Stomach (tissue), 9 donors: ENCODE results near the gene PHRF1. TPM values are rescaled to one million over a fixed set of nuclear protein-coding genes. Genes with fewer than 3 reads are reported as not detected.

Experiments
- DNase-seq, 2 donors: peaks; one replicate each; pipeline versions ENCODE4 v3.0.0 to v3.0.0-alpha.2; 2013 to 2019
- H3K27ac ChIP-seq, 5 donors: fragments of 200-600 bp in 4 of 5; sonication (generic) in 4 of 5; one replicate each; pipeline ENCODE4 v1.5.1; 2013 to 2019; ENCODE audit warnings: mild to moderate bottlenecking in 1 of 5, moderate library complexity in 1 of 5
- H3K27me3 ChIP-seq, 3 donors: fragments of 200-600 bp; sonication (generic); one replicate each; pipeline ENCODE4 v1.5.1; 2017 to 2019; ENCODE audit warnings: mixed run types in 1 of 3
- H3K36me3 ChIP-seq, 4 donors: fragments of 200-600 bp; sonication (generic); 1 replicate in 3 of 4; 2 replicates in 1 of 4; pipeline ENCODE4 v1.5.1; 2016 to 2019
- H3K4me1 ChIP-seq, 4 donors: fragments of 200-600 bp; sonication (generic); one replicate each; pipeline ENCODE4 v1.5.1; 2016 to 2019
- H3K4me3 ChIP-seq, 4 donors: fragments of 200-600 bp; sonication (generic) in 3 of 4; one replicate each; pipeline ENCODE4 v1.5.1; 2016 to 2019; ENCODE audit warnings: mild to moderate bottlenecking in 1 of 4
- H3K9me3 ChIP-seq, 4 donors: fragments of 200-600 bp; sonication (generic); one replicate each; pipeline ENCODE4 v1.5.1; 2016 to 2019
- EP300 ChIP-seq: sonication (generic); formaldehyde crosslinking; IDR thresholded peaks from one replicate; pipeline ENCODE4 v1.6.1; 2017; ENCODE audit warnings: antibody characterized with exemption
- POLR2A ChIP-seq, 4 donors: fragments of 450-650 bp; IDR thresholded peaks; one replicate each; pipeline ENCODE4 v1.6.1; 2016; ENCODE audit warnings: antibody characterized with exemption in 4 of 4, control low read depth in 2 of 4, mild to moderate bottlenecking in 1 of 4, moderate library complexity in 1 of 4
- POLR2AphosphoS5 ChIP-seq, 3 donors: sonication (generic); formaldehyde crosslinking; IDR thresholded peaks; one replicate each; pipeline ENCODE4 v1.6.1; 2016; ENCODE audit warnings: antibody characterized with exemption in 3 of 3
- WGBS, 5 donors: extraction: QIAGEN DNeasy Blood & Tissue Kit in 3 of 5; methylation state at CpG; one replicate each; pipeline versions ENCODE4 v1.1.5 to v1.1.7; 2013 to 2018; 5-methylcytosine and 5-hydroxymethylcytosine counted together
- intact Hi-C: fragments of 100-400 bp; cut with DNase I; formaldehyde crosslinking; loops from one replicate; pipeline ENCODE4 v1.15.1; 2023; ENCODE audit warnings: low total_unique reads
- polyA plus RNA-seq, 3 donors: library from polyadenylated mRNA; stranded (reverse); fragments of 200-250 nt; gene quantifications; one replicate each; pipeline ENCODE4 v1.2.3, GENCODE V29; 2013
- total RNA-seq, 5 donors: library from RNA; depleted of rRNA; stranded (reverse); fragments of >200 nt; gene quantifications; one replicate each; pipeline versions ENCODE4 v1.1.0 to v1.2.3, GENCODE V29; 2014 to 2016
- TF ChIP-seq, protein P1 (sequence below), 7 experiments: fragments of 450-650 bp in 4 of 7; fragments of 200-600 bp in 3 of 7; sonication (generic) in 3 of 7; IDR thresholded peaks; one replicate each; pipeline ENCODE4 v1.5.1; 2016 to 2019; ENCODE audit warnings: antibody characterized with exemption in 7 of 7, control low read depth in 2 of 7, mild to moderate bottlenecking in 1 of 7
- donor health status: healthy with polysubstance abuse.
- donor health status: Bipolar disorder and iron deficiency.
- donor health status: healthy.

Gene PHRF1
- total and polyA plus RNA-seq, 8 donors, result 7.9 to 60.8 (median 19.5) TPM

GRCh38 chr11:630871-631270 is 54.6 kb downstream of the PHRF1 start:
- TF ChIP-seq POLR2AphosphoS5 (IDR thresholded peaks at IDR 0.05) (no peak), EP300 (no peak), POLR2A (IDR thresholded peaks at IDR 0.05) (no peak)
- TF ChIP-seq, protein P1, sequence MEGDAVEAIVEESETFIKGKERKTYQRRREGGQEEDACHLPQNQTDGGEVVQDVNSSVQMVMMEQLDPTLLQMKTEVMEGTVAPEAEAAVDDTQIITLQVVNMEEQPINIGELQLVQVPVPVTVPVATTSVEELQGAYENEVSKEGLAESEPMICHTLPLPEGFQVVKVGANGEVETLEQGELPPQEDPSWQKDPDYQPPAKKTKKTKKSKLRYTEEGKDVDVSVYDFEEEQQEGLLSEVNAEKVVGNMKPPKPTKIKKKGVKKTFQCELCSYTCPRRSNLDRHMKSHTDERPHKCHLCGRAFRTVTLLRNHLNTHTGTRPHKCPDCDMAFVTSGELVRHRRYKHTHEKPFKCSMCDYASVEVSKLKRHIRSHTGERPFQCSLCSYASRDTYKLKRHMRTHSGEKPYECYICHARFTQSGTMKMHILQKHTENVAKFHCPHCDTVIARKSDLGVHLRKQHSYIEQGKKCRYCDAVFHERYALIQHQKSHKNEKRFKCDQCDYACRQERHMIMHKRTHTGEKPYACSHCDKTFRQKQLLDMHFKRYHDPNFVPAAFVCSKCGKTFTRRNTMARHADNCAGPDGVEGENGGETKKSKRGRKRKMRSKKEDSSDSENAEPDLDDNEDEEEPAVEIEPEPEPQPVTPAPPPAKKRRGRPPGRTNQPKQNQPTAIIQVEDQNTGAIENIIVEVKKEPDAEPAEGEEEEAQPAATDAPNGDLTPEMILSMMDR (IDR thresholded peaks at IDR 0.05), result no peak
- 86 to 95% (median 91%) methylated on average over 5 of the region's 5 CpGs for WGBS, 5 donors
- H3K4me1 ChIP-seq, result peaks cover 10 to 25% (median 17%) of the 10 kb centered on the region in 4 donors
- peaks cover 0 to 18% (median 15%) of the 10 kb centered on the region in 3 donors for H3K27me3 ChIP-seq
- H3K9me3 ChIP-seq, result no peaks in the 10 kb centered on the region
- H3K27ac ChIP-seq, result no peak overlapping the region
- H3K36me3 ChIP-seq, result peaks cover 0 to 6% (median 0%) of the 10 kb centered on the region in 4 donors
- intact Hi-C loops, result no loop called here
- no peak for DNase-seq
- no peak overlapping the region for H3K4me3 ChIP-seq

DNA sequence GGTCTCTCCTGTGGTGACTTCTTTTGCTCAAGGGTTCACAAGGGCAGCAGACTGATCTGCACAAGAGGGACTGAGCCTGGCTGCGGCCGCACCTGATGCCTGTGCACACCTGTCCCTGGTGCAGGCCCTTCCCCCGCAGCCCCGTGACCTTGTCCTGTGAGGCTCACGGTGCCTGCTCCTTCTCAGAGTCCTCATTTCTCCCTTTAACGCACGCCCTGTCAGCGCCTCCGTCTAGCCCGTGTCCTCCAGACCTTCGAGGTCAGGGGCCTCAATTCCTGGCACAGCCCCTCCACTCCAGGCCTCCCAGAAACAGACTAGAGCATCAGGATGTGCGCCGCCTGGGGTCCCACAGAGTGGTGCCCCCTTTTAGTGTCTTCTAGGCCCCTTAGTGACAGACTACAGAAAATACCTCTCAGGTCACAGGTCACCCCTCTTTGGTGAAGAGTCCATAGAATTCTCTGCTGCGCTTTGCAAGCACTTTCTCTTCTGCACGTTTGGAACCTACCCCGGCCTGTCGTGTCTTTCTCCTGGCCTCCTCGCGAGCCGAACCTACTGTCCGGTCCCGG is 59.8 kb downstream of the PHRF1 start:
- WGBS, 5 donors, result 69 to 79% (median 78%) methylated on average over 22 of the region's 22 CpGs
- intact Hi-C loops, result no loop called here

DNA sequence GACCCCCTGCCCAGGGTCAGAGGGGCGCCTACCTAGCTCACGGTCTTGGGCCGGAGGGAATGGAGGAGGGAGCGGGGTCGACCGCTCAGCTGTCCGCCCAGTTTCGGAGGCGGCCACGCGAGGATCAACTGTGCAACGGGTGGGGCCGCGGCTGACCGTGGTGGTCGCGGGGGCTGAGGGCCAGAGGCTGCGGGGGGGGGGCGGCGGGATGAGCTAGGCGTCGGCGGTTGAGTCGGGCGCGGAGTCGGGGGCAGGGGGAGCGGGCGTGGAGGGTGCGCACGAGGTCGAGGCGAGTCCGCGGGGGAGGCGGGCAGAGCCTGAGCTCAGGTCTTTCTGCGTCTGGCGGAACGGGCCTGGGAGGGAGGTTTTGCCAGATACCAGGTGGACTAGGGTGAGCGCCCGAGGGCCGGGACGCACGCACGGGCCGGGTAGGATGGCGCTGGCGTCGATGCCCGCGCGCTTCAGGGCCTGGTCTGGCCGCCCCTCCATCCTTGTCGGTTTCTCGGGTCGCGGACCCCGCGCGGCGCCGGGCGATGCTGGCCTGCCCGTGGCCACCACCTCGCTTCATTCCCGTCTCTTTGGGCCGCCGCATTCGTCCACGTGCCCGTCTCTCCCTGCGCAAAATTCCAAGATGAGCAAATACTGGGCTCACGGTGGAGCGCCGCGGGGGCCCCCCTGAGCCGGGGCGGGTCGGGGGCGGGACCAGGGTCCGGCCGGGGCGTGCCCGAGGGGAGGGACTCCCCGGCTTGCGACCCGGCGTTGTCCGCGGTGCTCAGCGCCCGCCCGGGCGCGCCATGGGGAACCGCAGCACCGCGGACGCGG is 60.5 kb downstream of the PHRF1 start, which contains the start of gene DRD4:
DRD4 (plus strand) TSS at position 759 of the 822 bp plus-strand sequence; CDS start at position 795, 36 bp downstream.
- no peak within 1 kb of the TSS for H3K27ac ChIP-seq
- H3K9me3 ChIP-seq, result no peaks in the 10 kb centered on the region
- peaks cover 9 to 41% (median 31%) of the 10 kb centered on the region in 4 donors for H3K4me1 ChIP-seq
- H3K27me3 ChIP-seq, result peaks cover 0 to 54% (median 43%) of the 10 kb centered on the region in 3 donors
- peaks cover 0 to 23% (median 10%) of the 10 kb centered on the region in 4 donors for H3K36me3 ChIP-seq
- intact Hi-C loops, result no loop called here
- DNase-seq, result peak in 1 of 2 donors; percentile 62
- TF ChIP-seq POLR2A (IDR thresholded peaks at IDR 0.05) (no peak), EP300 (no peak), POLR2AphosphoS5 (IDR thresholded peaks at IDR 0.05) (no peak)
- 11 to 31% (median 21%) methylated on average over 56 to 100 of the region's 100 CpGs for WGBS, 5 donors
- peak within 1 kb of the TSS; percentile 25 to 39 (median 38) for H3K4me3 ChIP-seq

More for the DNA sequence above, 59.8 kb downstream of the PHRF1 start:
- Histone ChIP-seq H3K4me1 (peaks cover 9 to 41% (median 31%) of the 10 kb centered on the region in 4 donors), H3K9me3 (no peaks in the 10 kb centered on the region), H3K27ac (no peak overlapping the region), H3K36me3 (peaks cover 0 to 16% (median 3%) of the 10 kb centered on the region in 4 donors), H3K4me3 (no peak overlapping the region), H3K27me3 (peaks cover 0 to 52% (median 43%) of the 10 kb centered on the region in 3 donors)
- DNase-seq, result no peak
- TF ChIP-seq, protein P1 (IDR thresholded peaks at IDR 0.05), result no peak
- TF ChIP-seq EP300, result no peak
- TF ChIP-seq POLR2A (IDR thresholded peaks at IDR 0.05), result no peak
- no peak for TF ChIP-seq POLR2AphosphoS5 (IDR thresholded peaks at IDR 0.05)

- peak overlapping the region; percentile 25 to 39 (median 38) for H3K4me3 ChIP-seq
- peaks cover 0 to 26% (median 15%) of the 10 kb centered on the region in 4 donors for H3K36me3 ChIP-seq
- 1 to 12% (median 7%) methylated on average over 7 to 34 of the region's 34 CpGs for WGBS, 5 donors
- H3K4me1 ChIP-seq, result peaks cover 9 to 41% (median 31%) of the 10 kb centered on the region in 4 donors
- H3K27me3 ChIP-seq, result peaks cover 0 to 54% (median 43%) of the 10 kb centered on the region in 3 donors
- intact Hi-C loops, result no loop called here
- TF ChIP-seq POLR2AphosphoS5 (IDR thresholded peaks at IDR 0.05) (no peak), POLR2A (IDR thresholded peaks at IDR 0.05) (no peak), EP300 (no peak)
- TF ChIP-seq, protein P1 (IDR thresholded peaks at IDR 0.05), result no peak
- H3K27ac ChIP-seq, result no peak overlapping the region
- DNase-seq, result no peak
- H3K9me3 ChIP-seq, result no peaks in the 10 kb centered on the region
Observed at GRCh38 chr11:637333-637592, 61.0 kb downstream of the PHRF1 start.
